Body of pancreas (tissue), 4 donors: ENCODE measurements around the gene P2RX4. TPM values are rescaled to one million over a fixed set of nuclear protein-coding genes. Genes with fewer than 3 reads are reported as not detected.

Experiments used
- ATAC-seq: fragments of 150-250 bp; one replicate; pipeline ENCODE4 v1.9.1; 2016
- DNase-seq, 4 donors: peaks; one replicate each; pipeline ENCODE4 v3.0.0-alpha.2; 2019
- H3K27ac ChIP-seq, 4 donors: fragments of 200-600 bp; sonication (generic); 1 replicate in 3 of 4; 2 replicates in 1 of 4; pipeline versions ENCODE4 v1.5.1 to v1.6.1; 2016 to 2019; ENCODE audit warnings: mild to moderate bottlenecking in 1 of 4, mixed read lengths in 1 of 4, moderate library complexity in 1 of 4
- H3K27me3 ChIP-seq, 2 donors: fragments of 200-600 bp; sonication (generic); one replicate each; pipeline ENCODE4 v1.6.0; 2016; ENCODE audit warnings: mild to moderate bottlenecking in 1 of 2
- H3K36me3 ChIP-seq, 2 donors: fragments of 200-600 bp; sonication (generic); replicated peaks in 1 of 2; 2 replicates each; pipeline ENCODE4 v1.5.1; 2016; ENCODE audit warnings: low read depth in 2 of 2; ENCODE audit not compliant: insufficient read depth in 1 of 2
- H3K4me1 ChIP-seq: fragments of 200-600 bp; sonication (generic); one replicate; pipeline ENCODE4 v1.6.0; 2016
- H3K4me3 ChIP-seq, 2 donors: fragments of 200-600 bp; sonication (generic); 1 replicate in 1 of 2; 2 replicates in 1 of 2; pipeline ENCODE4 v1.5.1; 2016 to 2019
- H3K9me3 ChIP-seq, 3 donors: fragments of 200-600 bp; sonication (generic); 1 replicate in 2 of 3; 2 replicates in 1 of 3; pipeline ENCODE4 v1.5.1; 2016
- POLR2A ChIP-seq, 3 donors: fragments of 450-650 bp; IDR thresholded peaks; one replicate each; pipeline ENCODE4 v1.6.1; 2016; ENCODE audit warnings: antibody characterized with exemption in 3 of 3, mild to moderate bottlenecking in 2 of 3
- WGBS, 2 donors: methylation state at CpG; one replicate each; pipeline ENCODE4 v1.1.5; 2017; 5-methylcytosine and 5-hydroxymethylcytosine counted together
- intact Hi-C: fragments of 100-400 bp; cut with DNase I; formaldehyde crosslinking; loops from one replicate; pipeline ENCODE4 v1.15.1; 2023
- total RNA-seq, 2 donors: library from RNA; depleted of rRNA; stranded (reverse); fragments of >200 nt; gene quantifications; one replicate each; pipeline ENCODE4 v1.1.0, GENCODE V29; 2016
- TF ChIP-seq, protein P1 (sequence below), 7 experiments: fragments of 450-650 bp in 4 of 7; fragments of 200-600 bp in 3 of 7; sonication (generic) in 3 of 7; IDR thresholded peaks; one replicate each; pipeline ENCODE4 v1.5.1; 2016 to 2019; ENCODE audit warnings: antibody characterized with exemption in 7 of 7

The P2RX4 gene
- total RNA-seq, 2 donors from 2014 or later = 50.1 to 58.1 TPM

DNA sequence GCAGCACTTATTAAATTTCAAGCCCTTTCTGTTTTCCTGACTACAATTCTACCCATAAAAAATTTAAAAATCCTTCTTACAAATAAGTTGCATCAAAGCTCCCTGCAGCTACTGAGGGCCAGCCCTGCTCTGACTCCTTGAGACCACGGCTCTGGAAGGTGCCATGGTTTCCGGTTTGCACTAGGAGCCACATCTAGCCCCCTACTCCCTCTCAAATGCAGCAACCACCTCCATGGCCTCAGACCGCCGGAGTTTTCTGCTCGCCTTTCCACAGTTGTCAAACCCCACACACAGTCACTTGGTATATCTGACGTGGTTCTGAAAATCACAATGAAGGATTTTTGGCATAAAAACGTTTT lies 30.1 kb downstream of the P2RX4 start:
- Histone ChIP-seq H3K36me3 (peaks cover 0 to 1% of the 10 kb centered on the region in 2 donors), H3K27me3 (no peaks in the 10 kb centered on the region), H3K27ac (no peak overlapping the region), H3K9me3 (no peaks in the 10 kb centered on the region), H3K4me3 (no peak overlapping the region), H3K4me1 (peaks cover 27% of the 10 kb centered on the region)
- ATAC-seq = no peak
- intact Hi-C loops = no loop called here
- DNase-seq = no peak
- 78 to 83% methylated on average over 7 of the region's 7 CpGs for WGBS, 2 donors
- no peak for TF ChIP-seq POLR2A (IDR thresholded peaks at IDR 0.05)
- TF ChIP-seq, protein P1, sequence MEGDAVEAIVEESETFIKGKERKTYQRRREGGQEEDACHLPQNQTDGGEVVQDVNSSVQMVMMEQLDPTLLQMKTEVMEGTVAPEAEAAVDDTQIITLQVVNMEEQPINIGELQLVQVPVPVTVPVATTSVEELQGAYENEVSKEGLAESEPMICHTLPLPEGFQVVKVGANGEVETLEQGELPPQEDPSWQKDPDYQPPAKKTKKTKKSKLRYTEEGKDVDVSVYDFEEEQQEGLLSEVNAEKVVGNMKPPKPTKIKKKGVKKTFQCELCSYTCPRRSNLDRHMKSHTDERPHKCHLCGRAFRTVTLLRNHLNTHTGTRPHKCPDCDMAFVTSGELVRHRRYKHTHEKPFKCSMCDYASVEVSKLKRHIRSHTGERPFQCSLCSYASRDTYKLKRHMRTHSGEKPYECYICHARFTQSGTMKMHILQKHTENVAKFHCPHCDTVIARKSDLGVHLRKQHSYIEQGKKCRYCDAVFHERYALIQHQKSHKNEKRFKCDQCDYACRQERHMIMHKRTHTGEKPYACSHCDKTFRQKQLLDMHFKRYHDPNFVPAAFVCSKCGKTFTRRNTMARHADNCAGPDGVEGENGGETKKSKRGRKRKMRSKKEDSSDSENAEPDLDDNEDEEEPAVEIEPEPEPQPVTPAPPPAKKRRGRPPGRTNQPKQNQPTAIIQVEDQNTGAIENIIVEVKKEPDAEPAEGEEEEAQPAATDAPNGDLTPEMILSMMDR (IDR thresholded peaks at IDR 0.05) = no peak

- DNase-seq = peak in 3 of 4 donors; percentile 31 to 60 (median 47)
- Histone ChIP-seq H3K4me3 (no peak overlapping the region), H3K4me1 (peaks cover 27% of the 10 kb centered on the region), H3K27ac (no peak overlapping the region), H3K27me3 (no peaks in the 10 kb centered on the region), H3K36me3 (peaks cover 0 to 1% of the 10 kb centered on the region in 2 donors), H3K9me3 (no peaks in the 10 kb centered on the region)
- TF ChIP-seq, protein P1 (IDR thresholded peaks at IDR 0.05) = no peak
- no peak for TF ChIP-seq POLR2A (IDR thresholded peaks at IDR 0.05)
- 72 to 94% methylated on average over 34 to 38 of the region's 38 CpGs for WGBS, 2 donors
- no peak for ATAC-seq
- intact Hi-C loops = no loop called here
Measured at GRCh38 chr12:121240484-121241101, 30.7 kb downstream of the P2RX4 start.

DNA sequence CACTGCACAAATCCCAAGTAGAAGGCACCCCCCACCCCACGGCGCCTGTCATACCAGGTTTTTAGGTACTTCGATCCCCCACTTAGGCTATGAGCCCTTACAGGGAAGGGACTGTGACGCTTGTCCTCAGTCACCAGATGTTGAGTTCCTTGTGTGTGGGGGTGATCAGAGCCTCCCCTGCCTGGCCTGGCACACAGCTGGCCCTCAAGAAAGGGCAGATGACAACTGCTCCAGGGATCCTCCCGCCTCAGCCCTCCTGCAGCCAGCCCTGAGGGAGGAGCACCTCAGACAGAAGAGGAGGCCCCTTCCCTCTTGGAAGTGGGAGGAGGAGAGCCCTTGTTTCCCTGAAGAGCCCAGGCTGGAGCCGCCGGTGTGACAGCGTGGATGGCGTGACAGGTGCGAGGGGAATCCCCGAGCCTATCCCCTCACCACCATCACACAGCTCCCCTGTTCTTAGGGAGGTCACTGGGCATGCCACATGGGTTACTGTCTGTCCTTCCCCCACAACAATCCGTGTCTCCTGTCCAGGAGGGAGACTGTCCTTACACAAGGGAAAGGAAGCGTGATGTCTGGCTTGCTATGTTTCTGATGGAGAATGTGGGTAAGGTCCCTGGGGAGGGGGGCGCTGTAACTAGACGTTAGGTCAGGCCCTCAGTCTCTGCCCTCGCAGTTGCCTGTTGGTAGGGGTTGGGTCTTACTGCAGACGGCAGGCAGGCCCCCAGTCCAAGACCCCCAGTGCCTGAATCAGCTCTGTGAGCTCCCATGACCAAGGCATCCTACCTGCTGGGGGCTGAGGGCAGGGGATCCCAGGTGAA lies 31.4 kb downstream of the P2RX4 start:
- Histone ChIP-seq H3K36me3 (peaks cover 0 to 1% of the 10 kb centered on the region in 2 donors), H3K4me3 (no peak overlapping the region), H3K4me1 (peaks cover 27% of the 10 kb centered on the region), H3K9me3 (no peaks in the 10 kb centered on the region), H3K27me3 (no peaks in the 10 kb centered on the region), H3K27ac (no peak overlapping the region)
- ATAC-seq (no peak), DNase-seq (no peak)
- intact Hi-C loops = no loop called here
- TF ChIP-seq, protein P1 (IDR thresholded peaks at IDR 0.05) = no peak
- TF ChIP-seq POLR2A (IDR thresholded peaks at IDR 0.05) = no peak
- WGBS, 2 donors = 85 to 89% methylated on average over 10 to 17 of the region's 17 CpGs

DNA sequence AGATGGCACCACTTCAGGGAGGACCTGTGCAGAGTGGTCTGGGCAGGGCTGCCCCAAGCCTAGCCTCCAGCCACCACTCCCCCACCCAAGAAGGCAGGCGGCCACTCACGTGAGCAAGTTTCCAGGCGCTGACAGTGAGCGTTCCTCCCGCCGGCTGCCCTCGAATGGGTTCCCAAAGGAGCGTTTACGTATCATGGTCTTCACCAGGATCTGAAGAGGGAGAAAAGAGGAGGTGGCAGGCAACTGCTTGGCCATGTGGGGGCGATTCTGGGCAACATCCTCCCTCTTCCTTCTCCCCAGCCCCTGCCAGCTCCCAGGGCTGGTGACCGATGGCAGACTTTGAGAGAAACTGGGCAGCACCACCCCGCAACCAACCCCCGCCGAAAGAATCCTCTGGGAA lies 35.1 kb downstream of the P2RX4 start:
- H3K4me3 ChIP-seq = no peak overlapping the region
- H3K4me1 ChIP-seq = no peaks in the 10 kb centered on the region
- ATAC-seq (no peak), DNase-seq (no peak)
- WGBS, 2 donors = 93 to 95% methylated on average over 13 to 14 of the region's 14 CpGs
- H3K36me3 ChIP-seq = peaks cover 0 to 12% of the 10 kb centered on the region in 2 donors
- no peak overlapping the region for H3K27ac ChIP-seq
- no peaks in the 10 kb centered on the region for H3K9me3 ChIP-seq
- H3K27me3 ChIP-seq = no peaks in the 10 kb centered on the region
- intact Hi-C loops = no loop called here
- no peak for TF ChIP-seq POLR2A (IDR thresholded peaks at IDR 0.05)
- TF ChIP-seq, protein P1 (IDR thresholded peaks at IDR 0.05) = no peak
